ENCODE measurements around the gene PCSK6.
"Not testable (repeated sequence)": the region's sequence is repeated elsewhere in the genome, so short reads cannot be mapped to it uniquely, and the experiment has no call there.

PCSK6 gene

DNA sequence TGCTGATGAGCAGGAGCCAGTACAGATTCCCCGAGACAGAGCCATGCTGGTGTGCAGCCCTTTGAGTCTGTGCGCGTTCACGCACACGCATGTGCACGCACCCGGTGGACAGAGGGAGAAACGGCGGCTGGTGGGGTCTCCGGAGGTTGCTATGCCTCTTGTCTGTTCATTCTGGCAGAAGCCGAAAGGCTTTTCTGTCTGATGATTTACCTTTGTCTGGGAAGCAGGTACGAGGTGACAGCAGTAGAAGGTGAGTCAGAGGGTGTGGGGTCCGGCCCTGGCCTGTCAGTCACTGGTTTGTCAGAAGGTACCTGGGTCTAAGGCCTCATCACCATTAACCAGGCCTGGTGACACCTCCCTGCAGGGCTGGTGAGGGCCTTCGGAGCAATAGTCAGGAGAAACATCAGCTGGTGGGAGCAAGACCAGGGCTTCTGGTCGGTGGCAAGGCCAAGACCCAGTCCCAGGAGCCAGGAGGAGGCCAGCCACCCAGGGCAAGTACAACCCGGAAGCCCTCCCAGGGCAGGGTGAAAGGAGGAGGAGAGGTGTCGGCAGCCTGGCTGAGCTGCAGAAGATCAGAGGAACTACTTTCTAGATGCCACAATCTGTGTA, 7.5 kb downstream of the PCSK6 start:
- FAIRE-seq: no peak

DNA sequence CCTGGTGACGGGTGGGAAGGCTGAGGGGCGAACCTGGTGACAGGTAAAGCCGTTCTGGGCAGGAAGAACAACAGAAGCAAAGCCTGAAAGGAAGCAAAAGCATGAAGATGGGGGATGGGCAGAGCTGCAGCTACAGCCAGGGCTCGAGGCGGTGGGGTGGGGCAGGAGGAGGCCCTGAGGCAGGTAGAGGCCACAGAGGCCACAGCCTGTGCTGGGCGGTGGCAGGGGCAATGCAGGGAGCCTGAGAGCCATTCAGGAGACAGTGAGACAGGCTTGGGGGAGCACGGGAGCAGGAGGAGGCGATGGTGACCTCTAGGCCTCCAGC, 8.2 kb downstream of the PCSK6 start:
- no peak for FAIRE-seq

DNA sequence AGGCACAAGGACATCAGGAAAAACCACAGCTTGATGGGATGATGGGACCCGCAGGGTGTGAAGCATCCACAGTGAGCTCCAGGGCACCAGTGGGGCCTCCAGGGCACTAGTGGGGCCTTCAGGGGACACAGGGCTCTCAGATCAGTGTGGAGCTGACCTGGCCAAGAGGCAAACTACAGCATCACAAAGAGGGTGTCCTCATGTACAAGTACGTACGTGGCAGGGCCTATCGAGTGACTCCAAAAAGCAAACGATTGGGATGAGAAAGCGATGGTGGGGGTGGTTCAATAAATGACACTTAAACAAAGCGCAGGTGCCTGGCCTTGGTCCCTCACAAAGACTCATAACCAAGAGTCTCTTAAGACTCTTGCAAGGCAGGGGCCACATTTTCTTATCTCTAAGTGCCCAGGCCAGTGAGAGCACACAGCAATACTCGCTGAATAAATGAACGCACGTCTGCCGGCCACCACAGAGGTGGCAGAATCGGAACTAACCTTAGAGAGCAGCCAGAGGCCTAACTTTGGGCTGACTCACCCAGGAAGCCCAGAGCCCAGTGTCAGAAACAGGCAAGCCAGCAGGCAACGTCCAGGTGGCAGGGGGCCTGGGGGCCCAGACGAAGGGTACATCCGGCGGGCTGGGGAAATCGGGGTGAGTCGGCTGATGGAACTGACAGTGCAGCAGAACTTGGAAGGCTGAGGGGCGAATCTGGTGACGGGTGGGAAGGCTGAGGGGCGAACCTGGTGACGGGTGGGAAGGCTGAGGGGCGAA, 8.7 kb downstream of the PCSK6 start:
- FAIRE-seq: no peak

DNA sequence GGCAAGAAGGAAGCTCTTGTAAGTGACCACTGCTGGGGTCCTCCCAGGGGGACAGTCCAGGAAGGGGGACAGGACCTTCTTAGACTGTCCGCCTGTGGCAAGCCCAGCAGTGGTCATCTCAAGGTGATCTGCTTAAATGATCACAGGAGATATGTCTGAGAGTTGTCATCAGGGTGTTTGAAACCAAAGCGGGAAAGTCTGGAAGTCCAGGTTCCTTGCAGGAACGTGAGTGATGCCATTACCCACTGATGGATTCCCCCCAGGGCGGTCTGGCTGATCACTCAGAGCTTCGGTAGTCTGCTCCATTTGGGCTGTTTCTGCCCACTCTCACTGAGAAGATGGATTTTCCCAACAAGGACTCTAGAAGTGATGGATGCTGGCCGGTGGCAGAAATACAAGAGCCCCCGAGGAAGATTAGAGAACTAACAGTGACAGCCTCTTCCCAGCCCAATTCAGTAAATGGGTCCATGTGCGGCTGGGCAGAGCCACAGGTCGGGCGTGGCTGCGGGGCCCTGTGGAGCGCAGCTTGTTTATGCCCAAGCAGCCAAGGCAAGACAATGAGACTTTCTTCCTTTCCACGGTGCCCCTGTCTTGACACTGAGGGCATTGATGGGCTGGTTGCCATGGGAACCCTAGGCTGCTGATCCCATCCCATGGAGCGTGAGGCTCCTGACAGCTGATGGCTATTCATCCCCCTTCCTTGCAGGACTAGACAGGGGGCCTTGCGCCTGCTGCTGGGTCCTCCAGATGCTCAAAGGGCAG, 9.5 kb downstream of the PCSK6 start:
- no peak for FAIRE-seq

DNA sequence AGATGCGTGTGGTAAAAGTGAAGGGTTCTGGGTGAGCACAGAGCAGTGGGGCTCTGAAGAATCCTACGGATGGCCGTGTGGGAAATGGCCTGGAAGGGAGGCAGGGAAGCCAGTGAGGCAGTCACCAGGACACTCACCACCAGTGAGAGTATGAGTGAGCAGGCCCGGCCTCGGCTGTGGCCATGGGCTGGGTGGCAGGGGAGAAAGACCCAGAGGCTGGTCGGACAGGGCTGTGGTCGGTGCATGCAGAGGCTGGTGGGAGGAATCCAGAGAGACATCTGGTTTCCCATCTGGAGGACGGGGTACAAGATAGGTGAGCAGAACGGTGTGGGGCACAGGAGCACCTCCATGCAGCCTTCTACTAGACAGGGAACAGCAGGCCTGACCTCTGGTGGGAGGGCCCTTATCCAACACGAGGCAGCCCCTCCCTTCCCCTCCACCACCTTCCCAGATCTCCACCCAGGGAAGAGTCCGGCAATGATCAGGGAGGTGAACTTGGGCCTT, 10.1 kb downstream of the PCSK6 start:
- no peak for FAIRE-seq

DNA sequence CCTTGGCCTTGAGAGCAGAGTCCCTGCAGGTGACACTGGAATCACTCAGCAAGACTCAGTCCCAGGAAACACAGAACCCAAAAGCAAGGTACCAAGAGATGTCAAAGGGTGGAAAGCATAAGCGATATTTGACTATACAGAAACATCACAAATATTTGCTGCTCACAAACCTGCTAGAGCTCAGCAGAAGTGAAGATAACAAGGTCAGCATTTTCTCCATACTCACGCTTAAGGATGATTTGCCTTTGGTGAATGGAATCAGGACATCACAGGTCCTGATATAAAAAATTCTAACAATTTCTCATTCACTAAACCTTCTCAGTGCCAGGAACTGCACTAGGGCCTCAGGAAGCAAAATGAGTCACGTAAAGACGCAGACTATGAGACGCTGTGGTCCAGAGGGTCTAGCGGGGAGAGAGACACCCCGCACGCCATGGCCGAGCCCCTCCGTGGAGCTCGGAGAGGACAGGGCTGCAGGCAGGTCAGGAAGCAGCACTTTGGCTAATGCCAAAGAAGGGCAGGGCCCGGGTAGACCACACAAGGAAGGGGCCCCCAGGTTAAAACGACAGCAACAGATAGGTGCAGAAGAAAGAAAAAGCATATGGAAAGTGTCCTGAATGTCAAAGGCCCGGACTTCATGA, 10.7 kb downstream of the PCSK6 start:
- no peak for FAIRE-seq

DNA sequence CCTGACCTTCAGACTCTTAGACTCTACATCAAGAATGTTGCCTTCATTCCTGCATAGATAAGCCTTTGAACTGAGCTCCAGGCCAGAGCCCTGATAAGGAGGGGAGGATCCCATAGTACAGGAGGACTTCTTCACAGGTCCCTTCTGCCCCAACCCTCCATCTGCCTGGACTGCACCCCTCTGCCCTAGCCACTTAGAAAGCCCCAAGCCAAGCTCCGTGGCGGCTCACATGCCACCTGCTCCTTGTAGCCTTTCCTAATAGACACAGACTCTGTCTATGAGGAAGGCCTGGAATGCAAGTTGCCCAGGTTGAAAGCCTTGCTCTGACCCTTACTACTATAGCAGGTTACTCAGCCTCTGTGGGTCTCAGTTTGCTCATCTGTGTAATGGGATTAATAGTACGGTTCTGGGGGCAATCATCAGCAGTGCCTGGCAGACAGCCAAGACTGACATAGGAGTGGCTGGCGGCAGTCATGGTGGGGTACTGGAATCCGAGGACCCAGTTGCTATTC, 11.6 kb downstream of the PCSK6 start:
- FAIRE-seq: no peak

DNA sequence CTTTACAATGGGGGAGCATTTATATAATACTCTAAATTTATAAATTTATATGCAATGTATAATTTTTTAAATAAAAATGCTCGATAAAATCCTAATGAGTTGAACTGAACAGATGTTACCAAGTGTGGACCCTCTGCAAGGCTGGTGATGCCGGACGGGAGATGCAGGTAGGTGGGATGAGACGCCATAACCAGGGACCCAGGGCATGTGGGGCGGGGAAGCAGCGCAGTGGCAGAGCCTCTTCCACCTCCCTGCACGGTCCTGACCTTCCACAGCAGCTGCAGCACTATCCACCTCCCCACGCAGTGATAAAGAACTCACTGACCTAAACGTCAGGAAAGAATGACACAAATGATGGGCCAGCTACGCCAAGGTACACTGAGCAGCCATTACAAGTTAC, 12.8 kb downstream of the PCSK6 start:
- no peak for FAIRE-seq

DNA sequence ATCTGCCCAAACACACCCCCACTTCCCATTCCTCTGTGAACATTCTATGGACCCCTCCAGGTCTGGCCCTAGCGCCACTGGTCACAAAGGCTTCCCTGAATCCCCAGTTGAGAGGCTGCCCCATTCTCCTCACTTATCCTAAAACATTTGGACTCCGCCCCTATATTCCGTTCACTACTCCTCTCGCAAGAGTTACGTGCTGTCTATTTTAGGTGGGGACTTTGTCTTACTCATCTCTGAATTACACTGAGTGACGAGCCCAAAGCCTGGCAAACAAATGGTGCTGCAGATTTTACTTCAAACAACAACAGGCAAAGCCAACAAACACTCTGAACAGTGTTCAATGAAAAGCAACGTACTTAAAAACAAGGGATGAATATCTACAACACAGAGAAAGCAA, 14.5 kb downstream of the PCSK6 start:
- FAIRE-seq: no peak

DNA sequence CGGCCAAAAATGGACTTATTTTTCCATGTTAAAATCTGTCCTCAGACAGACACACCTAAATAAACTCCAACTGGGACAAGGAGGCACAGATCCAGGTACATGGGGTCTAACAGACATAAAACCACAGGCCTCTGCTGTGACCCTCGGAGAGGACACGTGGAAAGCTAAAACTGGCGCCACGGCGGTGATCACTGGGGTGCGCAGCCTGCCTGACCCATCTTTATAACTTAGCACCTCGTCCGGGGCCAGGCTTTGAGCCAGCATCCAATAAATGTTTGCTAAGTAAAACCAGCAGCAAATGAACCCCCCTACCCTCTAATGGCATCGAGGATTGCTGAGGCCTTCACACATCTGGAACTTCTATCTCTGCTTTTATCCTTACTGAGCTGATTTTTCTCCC, 15.3 kb downstream of the PCSK6 start:
- FAIRE-seq: no peak

DNA sequence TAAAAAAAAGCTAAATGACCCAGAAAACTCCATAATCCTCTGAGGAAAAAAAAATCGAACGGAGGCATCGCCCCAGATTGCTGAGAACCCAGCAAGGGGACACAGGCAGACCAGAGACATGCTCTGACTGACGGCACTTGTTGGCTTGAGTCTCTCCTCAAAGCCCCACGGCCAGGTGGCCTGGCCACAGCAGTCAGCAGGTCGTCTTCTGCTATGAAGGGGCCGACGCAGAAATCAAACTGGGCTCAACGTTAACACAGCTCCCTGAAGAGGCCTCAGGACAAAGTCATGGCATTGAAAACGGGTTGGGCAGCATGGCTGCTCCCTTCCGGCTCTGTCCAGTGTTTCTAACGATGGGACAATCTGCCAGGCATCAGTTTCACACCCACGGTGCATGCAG, 17.5 kb downstream of the PCSK6 start:
- FAIRE-seq: no peak

DNA sequence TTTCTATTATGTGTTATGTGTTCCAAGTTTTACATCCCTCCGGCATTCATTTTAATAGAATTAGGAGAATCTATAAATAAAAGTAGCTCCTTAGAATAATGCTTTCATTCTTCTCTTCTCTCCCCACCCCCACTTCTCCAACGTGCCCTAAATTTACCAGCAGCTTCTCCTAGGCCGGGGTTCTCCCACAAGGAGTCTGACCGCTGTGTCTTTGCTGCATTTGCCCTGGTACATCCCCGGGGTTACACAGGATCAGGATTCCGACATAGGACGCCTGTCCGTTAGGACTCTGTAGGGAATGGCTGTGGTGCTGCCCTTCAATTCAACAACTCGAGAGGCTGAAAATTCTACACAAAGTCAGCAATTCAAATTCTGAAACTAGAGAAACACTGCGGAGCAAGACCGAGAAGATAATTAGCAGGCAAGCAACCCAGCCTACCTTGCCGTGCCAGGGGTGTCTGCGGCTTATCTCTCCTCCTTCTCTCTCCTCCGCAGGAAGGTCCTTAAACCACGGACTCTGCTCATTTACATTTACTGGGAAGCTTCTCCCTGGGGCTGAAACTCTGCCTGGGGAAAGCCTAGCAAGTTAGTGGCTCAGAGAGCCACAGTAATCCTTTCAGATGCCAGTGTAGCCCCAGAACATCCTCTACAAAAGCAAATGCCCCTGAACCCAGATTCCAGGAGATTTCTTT, 18.8 kb downstream of the PCSK6 start:
- FAIRE-seq: no peak

DNA sequence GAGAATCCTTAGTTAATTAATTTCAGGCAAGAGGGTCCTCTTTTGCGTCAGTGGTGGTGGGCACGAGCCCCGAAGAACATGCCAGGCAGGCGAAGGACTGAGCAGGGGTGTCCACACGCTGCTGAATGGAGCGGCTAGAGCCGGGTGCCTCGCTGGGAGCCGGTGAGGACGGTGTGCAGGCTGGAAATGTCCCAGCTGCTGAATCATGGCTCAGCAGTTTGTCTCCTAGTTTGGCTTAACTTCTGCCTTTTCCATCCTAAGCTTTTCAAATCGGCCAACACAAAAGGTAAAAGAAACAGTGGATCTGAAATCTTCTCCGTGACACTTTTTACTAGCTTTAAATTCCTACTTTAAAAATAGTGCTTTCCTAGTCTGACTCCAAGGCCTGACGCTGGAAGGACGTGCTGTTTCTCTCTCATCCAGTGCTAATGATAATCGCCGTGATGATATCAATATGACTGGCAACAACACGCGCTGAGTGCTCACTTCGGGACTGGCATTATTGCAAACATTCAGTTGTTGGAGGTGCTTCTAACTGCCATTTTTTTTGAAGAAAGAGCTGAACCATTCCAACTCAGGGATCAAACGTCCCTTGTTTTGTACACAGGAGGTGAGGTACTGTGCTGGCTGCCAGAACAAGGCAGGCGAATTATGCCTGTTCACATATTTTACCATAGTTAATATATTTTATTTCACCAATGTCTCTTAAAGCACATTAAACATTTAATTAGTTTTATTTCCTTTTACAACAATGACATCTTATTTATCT, 19.8 kb downstream of the PCSK6 start:
- FAIRE-seq: no peak

DNA sequence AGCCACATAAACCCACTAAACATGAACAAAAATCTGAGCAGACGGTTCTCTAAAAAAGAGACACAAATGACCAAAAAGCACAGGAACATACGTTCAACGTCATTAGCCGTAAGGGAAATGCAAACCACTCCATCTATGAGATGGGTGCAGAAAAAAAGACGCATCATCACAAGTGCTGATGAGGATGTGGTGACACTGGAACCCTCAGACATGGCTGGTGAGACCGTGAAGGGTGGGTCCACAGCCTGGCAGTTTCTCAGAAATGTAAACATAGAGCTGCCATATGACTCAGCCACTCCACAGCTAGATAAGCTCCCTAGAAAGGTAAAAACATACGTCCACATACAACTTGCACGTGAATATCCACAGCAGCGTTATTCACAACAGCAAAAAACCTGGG, 23.3 kb downstream of the PCSK6 start:
- FAIRE-seq: no peak

DNA sequence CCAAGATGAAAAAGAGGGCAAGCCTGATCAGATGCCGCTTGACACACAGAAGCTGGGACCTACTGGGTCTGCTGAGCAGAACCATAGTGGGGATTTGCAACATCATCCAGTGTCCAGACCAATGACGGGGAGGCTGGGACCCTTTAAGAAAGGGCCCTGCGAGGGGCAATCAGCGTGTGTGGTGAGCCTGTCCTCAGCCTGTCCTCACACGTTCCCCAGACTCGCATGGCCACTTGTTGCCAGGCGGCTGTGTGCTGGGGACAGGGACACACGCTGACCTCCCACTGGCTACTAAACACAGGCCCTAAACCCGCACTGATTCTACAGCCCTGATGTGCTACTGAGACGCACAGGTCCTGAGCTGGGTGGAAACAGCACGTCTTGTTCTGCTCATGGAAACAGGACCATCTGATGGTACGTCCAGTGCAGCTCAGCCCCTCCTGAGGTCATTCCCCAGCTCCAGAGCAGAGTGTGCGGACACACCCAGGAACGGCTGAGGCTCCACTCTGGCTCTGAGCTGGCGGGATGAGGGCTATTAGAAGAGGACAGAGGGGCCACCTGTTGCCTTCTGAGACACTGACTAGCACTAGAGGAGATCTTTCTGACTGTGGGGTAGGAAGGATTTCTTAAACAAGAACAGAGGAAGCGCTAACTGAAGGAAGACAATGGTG, 24.4 kb downstream of the PCSK6 start:
- no peak for FAIRE-seq

DNA sequence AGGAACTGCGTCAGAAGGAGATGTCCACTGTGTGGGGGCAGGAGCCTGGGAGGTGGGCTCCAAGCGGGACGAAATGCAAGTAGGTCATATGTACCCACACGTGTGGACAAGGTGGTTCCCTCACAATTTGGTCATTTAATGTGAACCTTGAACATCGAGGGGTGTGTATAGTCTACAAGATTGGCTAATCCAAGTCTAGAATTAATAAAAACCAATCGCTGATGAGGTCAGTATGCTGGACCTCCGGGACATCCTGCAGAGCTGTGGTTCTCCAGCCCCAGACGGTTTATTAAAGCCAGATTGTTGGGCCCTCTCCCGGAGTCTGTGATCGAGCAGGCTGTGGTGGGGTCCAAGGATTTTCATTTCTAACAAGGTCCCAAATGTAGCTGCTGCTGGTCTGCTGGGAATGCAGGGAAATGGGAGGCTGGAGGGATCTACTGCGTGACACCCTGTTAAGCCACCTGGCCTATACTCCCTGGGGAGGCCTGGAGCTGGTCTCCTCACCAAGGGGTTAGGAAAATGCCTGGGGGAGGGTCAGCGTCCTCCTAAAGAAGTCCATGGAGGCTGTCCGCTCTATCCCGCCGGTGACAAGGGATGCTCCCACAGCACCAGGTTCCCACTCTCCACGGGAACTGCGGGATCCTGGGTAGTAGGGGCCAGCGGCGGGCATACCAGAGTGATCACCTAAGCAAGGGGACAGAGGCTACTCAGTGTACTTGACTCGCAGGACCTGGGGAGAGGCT, 25.1 kb downstream of the PCSK6 start:
- FAIRE-seq: no peak

DNA sequence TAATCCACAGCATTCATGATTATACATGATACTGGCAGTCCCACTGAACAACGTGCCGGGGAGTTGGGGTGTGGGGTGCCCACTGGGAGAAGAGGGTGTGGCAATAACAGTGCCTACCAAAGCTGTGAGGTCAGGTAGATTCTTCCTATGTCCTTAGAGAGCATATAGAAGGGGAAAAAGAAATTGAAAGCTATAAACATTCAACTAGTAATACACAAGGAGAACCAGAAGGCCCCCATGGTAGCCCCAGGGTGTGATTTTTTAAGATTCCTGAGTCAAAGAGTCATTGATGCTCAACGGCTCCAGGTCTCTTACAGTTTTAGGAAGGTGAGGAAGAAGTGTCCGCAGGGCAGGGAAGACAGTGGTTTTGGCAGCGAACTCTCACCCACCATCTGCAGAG, 25.8 kb downstream of the PCSK6 start:
- FAIRE-seq: not testable (repeated sequence)

DNA sequence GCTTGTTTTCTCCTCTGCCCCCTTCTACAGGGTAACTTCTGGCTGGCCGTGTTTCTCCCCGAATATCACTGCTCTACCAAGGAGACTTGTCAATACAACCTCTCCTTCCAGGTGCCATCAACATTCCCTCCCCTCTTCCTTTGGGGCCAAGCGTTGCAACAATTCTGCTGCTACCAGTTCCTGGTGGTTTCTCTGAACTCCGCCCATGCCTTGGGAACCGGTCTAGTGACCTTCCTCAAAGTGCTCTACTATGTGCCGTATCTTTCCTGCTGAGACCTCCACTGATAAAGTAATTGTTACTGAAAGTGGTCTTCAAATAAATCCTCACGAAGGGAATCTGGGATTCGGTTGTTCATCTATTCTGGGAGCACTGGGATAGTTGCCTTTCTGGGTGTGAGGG, 26.2 kb downstream of the PCSK6 start:
- FAIRE-seq: no peak

DNA sequence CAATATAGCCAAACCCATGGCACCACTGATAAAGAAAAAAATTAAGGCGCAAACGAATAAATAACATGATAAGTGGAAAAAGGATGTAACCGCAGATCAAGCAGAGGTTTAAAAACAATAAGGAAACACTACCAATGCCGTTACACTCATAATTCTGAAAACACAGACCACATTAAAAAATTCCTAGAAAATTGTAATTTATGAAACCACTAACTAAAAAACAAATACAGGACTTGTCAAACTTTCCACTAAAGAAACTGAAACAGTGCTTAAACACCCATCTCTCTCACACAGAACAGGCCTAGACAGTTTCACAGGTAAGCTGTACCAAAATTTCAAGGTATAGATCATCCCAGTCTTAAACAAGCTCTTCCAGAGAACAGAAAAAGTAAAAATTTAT, 28.4 kb downstream of the PCSK6 start:
- no peak for FAIRE-seq

DNA sequence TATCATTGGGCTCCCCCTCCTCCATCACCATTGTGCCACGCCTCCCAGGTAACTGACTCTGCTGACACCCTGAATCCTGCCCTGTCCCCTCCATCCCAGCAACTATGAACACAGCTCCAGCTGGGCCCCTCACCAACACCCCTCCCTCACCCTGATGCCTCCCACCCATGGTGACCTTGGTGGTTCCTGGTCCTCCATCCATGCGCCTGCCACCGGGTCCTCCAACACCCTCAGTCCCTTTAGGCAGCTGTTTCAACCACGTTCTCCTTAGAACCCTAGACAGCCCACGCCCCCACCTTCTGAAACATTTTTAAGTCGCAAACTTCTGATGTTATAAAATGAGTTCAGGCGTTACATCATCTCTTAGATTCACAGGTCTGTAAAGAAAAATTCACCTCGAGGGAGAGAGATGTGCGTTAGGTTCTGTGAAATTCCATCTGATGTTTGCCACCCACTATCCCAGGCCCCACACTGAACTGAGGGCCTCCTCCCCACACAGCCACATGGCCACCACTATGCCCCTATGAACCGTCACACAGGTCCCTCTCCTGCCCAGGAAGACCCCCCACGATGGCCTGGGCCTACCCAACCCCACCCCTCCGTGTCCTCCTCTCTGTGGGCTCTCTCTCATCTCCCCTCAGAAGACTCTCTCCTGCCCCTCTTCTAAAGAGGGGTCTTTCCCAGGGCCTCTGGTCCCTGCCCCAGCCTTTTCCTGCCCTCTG, 29.8 kb downstream of the PCSK6 start:
- no peak for FAIRE-seq
